CD4-positive, alpha-beta T cell treated with Interleukin-10 for 1 hour (primary cell): ENCODE measurements around the gene C11orf65.

Experiments used
- DNase-seq: peaks from one replicate; pipeline ENCODE4 v3.0.0-alpha.2; 2020

Gene C11orf65

GRCh38 chr11:108364159-108364558 is 103.2 kb downstream of the C11orf65 start:
- DNase-seq, result no peak

- DNase-seq, result no peak
These were observed 115.9 kb downstream of the C11orf65 start for GRCh38 chr11:108351468-108351867.

- DNase-seq, result no peak
These were observed 120.9 kb downstream of the C11orf65 start for GRCh38 chr11:108346451-108346850.

DNA sequence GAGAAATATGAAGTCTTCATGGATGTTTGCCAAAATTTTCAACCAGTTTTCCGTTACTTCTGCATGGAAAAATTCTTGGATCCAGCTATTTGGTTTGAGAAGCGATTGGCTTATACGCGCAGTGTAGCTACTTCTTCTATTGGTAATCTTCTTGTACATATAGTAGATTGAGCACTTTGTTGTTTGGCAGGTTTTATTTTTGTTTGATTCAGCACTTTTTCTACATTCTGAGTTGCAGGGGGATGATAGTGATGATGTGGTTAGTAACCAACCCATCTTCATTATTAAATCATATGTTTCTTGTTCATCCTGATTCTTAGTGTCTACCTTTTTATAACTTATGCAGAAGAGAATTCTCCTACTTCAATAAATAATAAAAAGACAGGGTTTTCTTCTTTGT is 121.6 kb downstream of the C11orf65 start:
- no peak for DNase-seq

- no peak for DNase-seq
These were observed 123.6 kb downstream of the C11orf65 start for GRCh38 chr11:108343714-108344113.

GRCh38 chr11:108341654-108342053 is 125.7 kb downstream of the C11orf65 start:
- no peak for DNase-seq

DNA sequence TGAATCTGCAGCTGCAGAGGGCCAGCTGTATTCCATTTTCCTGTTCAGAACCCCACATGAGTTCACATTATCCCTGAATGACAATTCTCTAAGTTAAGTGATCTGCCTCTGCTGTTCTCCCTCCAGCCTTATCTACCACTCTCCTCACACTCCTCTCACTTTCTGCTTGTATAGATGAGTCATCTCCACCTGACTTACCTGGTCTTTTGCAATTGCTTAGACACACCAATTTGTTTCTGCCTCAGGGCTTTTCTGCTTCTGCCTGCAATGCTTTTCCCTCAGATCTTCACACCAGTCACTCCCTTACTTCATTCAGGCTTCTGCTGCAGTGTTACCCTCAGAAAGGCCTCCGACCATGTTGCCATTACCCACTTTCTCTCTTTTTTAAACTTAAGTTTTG is 126.4 kb downstream of the C11orf65 start:
- no peak for DNase-seq

DNA sequence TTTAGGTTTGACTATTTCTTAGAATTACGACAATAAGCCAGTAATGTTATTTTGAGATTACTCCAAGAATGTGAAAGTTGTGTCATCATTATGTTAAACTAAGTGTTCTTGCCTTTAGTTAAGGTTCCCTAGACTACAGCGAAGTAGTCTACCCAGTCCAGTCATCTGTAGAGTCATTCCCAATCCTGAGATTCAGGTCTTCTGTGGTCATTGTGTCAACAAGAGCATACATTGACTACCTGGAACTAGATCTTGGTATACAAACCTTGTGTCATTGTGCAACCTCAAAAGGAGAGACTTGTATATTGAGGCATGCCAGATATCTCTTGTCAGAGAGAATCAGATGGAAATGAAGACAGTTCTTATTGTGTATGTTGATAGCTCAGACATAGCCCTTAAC is 128.6 kb downstream of the C11orf65 start:
- DNase-seq, result no peak

GRCh38 chr11:108333403-108333899 is 133.9 kb downstream of the C11orf65 start:
- DNase-seq, result no peak
